RWPE1 (cell line): ENCODE data around the gene RGS14.

ENCODE experiments used
- CTCF ChIA-PET: fragments of 350-600 bp; sonication (Branson Sonifier 250); formaldehyde crosslinking; extraction: SDS; loops from one replicate; lab custom pipeline; 2021; lab: Yijun Ruan, JAX
- POLR2A ChIA-PET: fragments of 400-600 bp; formaldehyde crosslinking; extraction: SDS; loops from one replicate; lab custom pipeline; 2020; ENCODE audit warnings: antibody characterized with exemption; ENCODE audit not compliant: low non-redundant PET; lab: Yijun Ruan, JAX
- DNase-seq: peaks from one replicate; pipeline ENCODE4 v3.0.0; 2012; ENCODE audit warnings: low spot score
- H3K27ac ChIP-seq: fragments of 450-650 bp; 2 replicates; pipeline ENCODE4 v1.5.1; 2017
- CTCF ChIP-seq: fragments of 450-650 bp; conservative IDR thresholded peaks from 2 replicates; pipeline ENCODE4 v1.5.1; 2017; ENCODE audit warnings: low read depth, mild to moderate bottlenecking

RGS14 gene

GRCh38 chr5:177362610-177363507 lies 5.1 kb downstream of the RGS14 start:
- peak; percentile 85 for DNase-seq
- H3K27ac ChIP-seq, result peak overlapping the region; percentile 89
- no peak for TF ChIP-seq CTCF
- ChIA-PET CTCF (interaction anchor here (0.5 to 2.3 kb wide), 9 partner anchors 11 to 252 kb away, joined by 3 to 14 read pairs (median 3); partner anchors contain the start of gene LMAN2), POLR2A (interaction anchor here (0.6 kb wide), 1 partner anchor 11 kb away, joined by 3 read pairs; no protein-coding TSS in a partner anchor)

- no peak for TF ChIP-seq CTCF
- no peak for DNase-seq
- ChIA-PET CTCF (interaction anchor here (1.0 to 1.5 kb wide), 6 partner anchors 12 to 250 kb away, joined by 3 to 5 read pairs (median 3); partner anchors contain the start of gene LMAN2), POLR2A (interaction anchor here (0.6 kb wide), 1 partner anchor 10 kb away, joined by 3 read pairs; no protein-coding TSS in a partner anchor)
- H3K27ac ChIP-seq, result peak overlapping the region; percentile 89
Observed at GRCh38 chr5:177363565-177363964, 5.8 kb downstream of the RGS14 start.

- ChIA-PET POLR2A (no interaction called here), CTCF (interaction anchor here (0.6 to 1.5 kb wide), 10 partner anchors 13 to 251 kb away, joined by 3 to 5 read pairs (median 3); partner anchors contain the start of gene LMAN2)
- no peak for DNase-seq
- TF ChIP-seq CTCF, result no peak
- H3K27ac ChIP-seq, result peak overlapping the region; percentile 89
Observed at GRCh38 chr5:177364159-177364962, 6.6 kb downstream of the RGS14 start.

- peak overlapping the region; percentile 89 for H3K27ac ChIP-seq
- CTCF ChIA-PET, result interaction anchor here (1.5 kb wide), 1 partner anchor 22 kb away, joined by 3 read pairs; no protein-coding TSS in a partner anchor
- POLR2A ChIA-PET, result no interaction called here
Observed at GRCh38 chr5:177365845-177366527, 8.3 kb downstream of the RGS14 start.

GRCh38 chr5:177366528-177367322 lies 9.0 kb downstream of the RGS14 start:
- TF ChIP-seq CTCF, result no peak
- peak overlapping the region; percentile 89 for H3K27ac ChIP-seq
- POLR2A ChIA-PET, result no interaction called here

More at GRCh38 chr5:177365845-177366527, 8.3 kb downstream of the RGS14 start:
- no peak for TF ChIP-seq CTCF
- no peak for DNase-seq

More at GRCh38 chr5:177366528-177367322, 9.0 kb downstream of the RGS14 start:
- CTCF ChIA-PET, result interaction anchor here (0.5 to 1.5 kb wide), 4 partner anchors 21 to 1192 kb away, joined by 3 read pairs; no protein-coding TSS in a partner anchor
- DNase-seq, result peak; percentile 58
